Astrocyte (in vitro differentiated cells and primary cell): Measurements from ENCODE around the gene PEX6. TPM values are rescaled to one million over a fixed set of nuclear protein-coding genes. Genes with fewer than 3 reads are reported as not detected.

Experiments
- DNase-seq: peaks from one replicate; pipeline ENCODE4 v3.0.0-alpha.2; 2010; ENCODE audit warnings: low read depth
- FAIRE-seq: peaks from 2 replicates; lab custom pipeline; 2011; peaks lifted over from hg19 to GRCh38; lab: Jason Lieb, UNC
- H2AFZ ChIP-seq: 2 replicates; pipeline ENCODE4 v1.6.0; 2012; ENCODE audit warnings: low read depth, low read length, inconsistent platforms
- H3K27ac ChIP-seq: 2 replicates; pipeline ENCODE4 v1.5.1; 2011; ENCODE audit warnings: low read depth, low read length, inconsistent platforms
- H3K27me3 ChIP-seq: 2 replicates; pipeline ENCODE4 v1.6.0; 2011; ENCODE audit warnings: low read length, inconsistent platforms; ENCODE audit not compliant: insufficient read depth
- H3K36me3 ChIP-seq: 2 replicates; pipeline ENCODE4 v1.5.1; 2011; ENCODE audit warnings: low read length, inconsistent platforms; ENCODE audit not compliant: insufficient read depth
- H3K4me1 ChIP-seq: 2 replicates; pipeline ENCODE4 v1.5.1; 2011; ENCODE audit warnings: low read length, inconsistent platforms; ENCODE audit not compliant: insufficient read depth
- H3K4me2 ChIP-seq: 2 replicates; pipeline ENCODE4 v1.6.0; 2012; ENCODE audit warnings: low read length, inconsistent platforms
- H3K4me3 ChIP-seq: 2 replicates; pipeline ENCODE4 v1.5.1; 2011; ENCODE audit warnings: low read depth, mild to moderate bottlenecking, low read length, inconsistent platforms; ENCODE audit not compliant: insufficient read depth
- H3K79me2 ChIP-seq: 2 replicates; pipeline ENCODE4 v1.6.0; 2012; ENCODE audit warnings: mild to moderate bottlenecking, low read length, inconsistent platforms; ENCODE audit not compliant: insufficient read depth
- H3K9ac ChIP-seq: 2 replicates; pipeline ENCODE4 v1.6.0; 2012; ENCODE audit warnings: mild to moderate bottlenecking, low read length, inconsistent platforms
- H3K9me3 ChIP-seq: 2 replicates; pipeline ENCODE4 v1.5.1; 2012; ENCODE audit warnings: low read depth, mild to moderate bottlenecking, low read length, inconsistent platforms; ENCODE audit not compliant: insufficient read depth
- H4K20me1 ChIP-seq: 2 replicates; pipeline ENCODE4 v1.6.0; 2012; ENCODE audit warnings: low read length, inconsistent platforms; ENCODE audit not compliant: insufficient read depth
- H3K27ac Mint-ChIP-seq: one replicate; pipeline ENCODE4 v1.8.0; 2021; ENCODE audit warnings: mild to moderate bottlenecking, mixed read lengths; ENCODE audit not compliant: unreplicated experiment
- H3K27me3 Mint-ChIP-seq: one replicate; pipeline ENCODE4 v1.8.0; 2021; ENCODE audit warnings: low read depth, mixed read lengths; ENCODE audit not compliant: unreplicated experiment
- H3K36me3 Mint-ChIP-seq: one replicate; pipeline ENCODE4 v1.8.0; 2021; ENCODE audit warnings: low read depth, mixed read lengths; ENCODE audit not compliant: unreplicated experiment
- H3K4me1 Mint-ChIP-seq: one replicate; pipeline ENCODE4 v1.8.0; 2021; ENCODE audit warnings: low read depth, mixed read lengths; ENCODE audit not compliant: unreplicated experiment
- H3K4me3 Mint-ChIP-seq: one replicate; pipeline ENCODE4 v1.8.0; 2021; ENCODE audit warnings: mild to moderate bottlenecking, moderate library complexity, mixed read lengths; ENCODE audit not compliant: unreplicated experiment
- H3K9me3 Mint-ChIP-seq: one replicate; pipeline ENCODE4 v1.8.0; 2021; ENCODE audit warnings: mild to moderate bottlenecking, mixed read lengths; ENCODE audit not compliant: unreplicated experiment
- CTCF ChIP-seq: IDR thresholded peaks from 2 replicates; pipeline ENCODE4 v1.5.1; 2011; ENCODE audit warnings: low read depth, mild to moderate bottlenecking, inconsistent platforms, low read length, moderate library complexity; ENCODE audit not compliant: insufficient read depth
- EZH2 ChIP-seq: IDR thresholded peaks from 2 replicates; pipeline ENCODE4 v1.6.1; 2012; ENCODE audit warnings: mild to moderate bottlenecking, low read length, inconsistent platforms; ENCODE audit not compliant: insufficient read depth
- total RNA-seq: library from RNA; stranded (reverse); gene quantifications from 2 replicates; pipeline ENCODE4 v1.2.1, GENCODE V29; 2021

Gene PEX6
- total RNA-seq, 1 donor from 2014 or later, result 22.7 TPM

GRCh38 chr6:43024436-43024835 is 45.5 kb upstream of the PEX6 start:
- Histone ChIP-seq H3K36me3 (peaks cover 50% of the 10 kb centered on the region), H3K4me3 (no peak overlapping the region), H3K79me2 (peaks cover 52% of the 10 kb centered on the region), H3K9me3 (no peaks in the 10 kb centered on the region), H4K20me1 (peaks cover 37% of the 10 kb centered on the region), H3K4me1 (peaks cover 7% of the 10 kb centered on the region), H3K4me2 (peak overlapping the region; percentile 3), H3K9ac (peak overlapping the region; percentile 2), H2AFZ (no peak overlapping the region), H3K27ac (no peak overlapping the region), H3K27me3 (no peaks in the 10 kb centered on the region)
- no peak overlapping the region for H3K27ac Mint-ChIP-seq
- TF ChIP-seq EZH2, result no peak
- no peak for TF ChIP-seq CTCF
- no peaks in the 10 kb centered on the region for H3K9me3 Mint-ChIP-seq
- no peaks in the 10 kb centered on the region for H3K27me3 Mint-ChIP-seq
- peak overlapping the region; percentile 69 for H3K4me3 Mint-ChIP-seq
- FAIRE-seq (no peak), DNase-seq (no peak)
- peaks cover 15% of the 10 kb centered on the region for H3K36me3 Mint-ChIP-seq
- peaks cover 7% of the 10 kb centered on the region for H3K4me1 Mint-ChIP-seq

- peak within 1 kb of the TSS; percentile 94 for H2AFZ ChIP-seq
These were observed 42.5 kb upstream of the PEX6 start, which contains the start of gene RRP36 for GRCh38 chr6:43021270-43022047. TSS of gene RRP36 (plus strand) at chr6:43021623. CDS start at chr6:43021655, 32 bp downstream.

More at GRCh38 chr6:43021270-43022047, 42.5 kb upstream of the PEX6 start, which contains the start of gene RRP36:
- Histone ChIP-seq H3K27ac (peak within 1 kb of the TSS; percentile 74), H3K4me1 (peaks cover 12% of the 10 kb centered on the region), H3K27me3 (no peaks in the 10 kb centered on the region), H3K4me2 (peak within 1 kb of the TSS; percentile 95), H4K20me1 (peaks cover 31% of the 10 kb centered on the region), H3K79me2 (peaks cover 70% of the 10 kb centered on the region), H3K9ac (peak within 1 kb of the TSS; percentile 98), H3K36me3 (peaks cover 37% of the 10 kb centered on the region), H3K4me3 (peak within 1 kb of the TSS; percentile 100), H3K9me3 (no peaks in the 10 kb centered on the region)
- Mint-ChIP-seq H3K27me3 (no peaks in the 10 kb centered on the region), H3K4me1 (peaks cover 11% of the 10 kb centered on the region), H3K9me3 (no peaks in the 10 kb centered on the region), H3K36me3 (peaks cover 16% of the 10 kb centered on the region), H3K27ac (peak within 1 kb of the TSS; percentile 97), H3K4me3 (peak within 1 kb of the TSS; percentile 97)
- DNase-seq (peak; percentile 48), FAIRE-seq (no peak)
- TF ChIP-seq EZH2 (no peak), CTCF (no peak)
